HG02970 (cell line): ENCODE measurements around the gene IL15.
"Not testable (repeated sequence)": the region's sequence is repeated elsewhere in the genome, so short reads cannot be mapped to it uniquely, and the experiment has no call there.

Experiments
- ATAC-seq: cut with Tn5 transposase; IDR thresholded peaks from one replicate; pipeline ENCODE4 v1.9.1; 2021; ENCODE audit warnings: mild to moderate bottlenecking, moderate library complexity, moderate number of reproducible peaks; ENCODE audit not compliant: unreplicated experiment, low FRiP score

Gene IL15

GRCh38 chr4:141692081-141692480, 55.7 kb downstream of the IL15 start:
- ATAC-seq = no peak

GRCh38 chr4:141697116-141697515, 60.7 kb downstream of the IL15 start:
- no peak for ATAC-seq

- ATAC-seq = no peak
Observed at GRCh38 chr4:141702472-141703182, 66.2 kb downstream of the IL15 start.

- ATAC-seq = no peak
Observed at GRCh38 chr4:141703497-141703896, 67.1 kb downstream of the IL15 start.

- ATAC-seq = peak; percentile 70
Observed at GRCh38 chr4:141705048-141705746, 68.8 kb downstream of the IL15 start.

- peak; percentile 55 for ATAC-seq
Observed at GRCh38 chr4:141705747-141706377, 69.5 kb downstream of the IL15 start.

GRCh38 chr4:141706445-141706844, 70.1 kb downstream of the IL15 start:
- no peak for ATAC-seq

- no peak for ATAC-seq
Observed at GRCh38 chr4:141711211-141711610, 74.8 kb downstream of the IL15 start.

GRCh38 chr4:141713185-141713584, 76.8 kb downstream of the IL15 start:
- no peak for ATAC-seq

GRCh38 chr4:141713771-141714445, 77.5 kb downstream of the IL15 start:
- ATAC-seq = no peak

GRCh38 chr4:141719585-141719984, 83.2 kb downstream of the IL15 start:
- ATAC-seq = no peak

GRCh38 chr4:141721174-141721573, 84.8 kb downstream of the IL15 start:
- no peak for ATAC-seq

- no peak for ATAC-seq
Observed at GRCh38 chr4:141724646-141725045, 88.3 kb downstream of the IL15 start.

- no peak for ATAC-seq
Observed at GRCh38 chr4:141727420-141727819, 91.0 kb downstream of the IL15 start.

GRCh38 chr4:141730805-141731204, 94.4 kb downstream of the IL15 start:
- ATAC-seq = no peak

GRCh38 chr4:141731481-141731880, 95.1 kb downstream of the IL15 start:
- no peak for ATAC-seq

GRCh38 chr4:141739636-141740035, 103.3 kb downstream of the IL15 start:
- ATAC-seq = no peak

- ATAC-seq = no peak
Observed at GRCh38 chr4:141746026-141746425, 109.6 kb downstream of the IL15 start.

GRCh38 chr4:141751806-141752205, 115.4 kb downstream of the IL15 start:
- ATAC-seq = not testable (repeated sequence)

GRCh38 chr4:141757287-141757686, 120.9 kb downstream of the IL15 start:
- ATAC-seq = no peak

- no peak for ATAC-seq
Observed at GRCh38 chr4:141759796-141760425, 123.5 kb downstream of the IL15 start.
